DOHH2 (cell line): Measurements from ENCODE around the gene TAF5L.

ENCODE experiments used
- EZH2phosphoT487 ChIP-seq: fragments of 200-600 bp; sonication (generic); IDR thresholded peaks from 2 replicates; pipeline ENCODE4 v1.6.1; 2017; ENCODE audit warnings: borderline replicate concordance, mild to moderate bottlenecking, antibody characterized with exemption, low read length, moderate library complexity, mixed read lengths
- TF ChIP-seq, protein P1 (sequence below): fragments of 200-600 bp; sonication (generic); IDR thresholded peaks from one replicate; pipeline ENCODE4 v1.5.1; 2014; ENCODE audit warnings: antibody characterized with exemption, mild to moderate bottlenecking, low read depth, low read length; ENCODE audit not compliant: poor library complexity, severe bottlenecking

DNA sequence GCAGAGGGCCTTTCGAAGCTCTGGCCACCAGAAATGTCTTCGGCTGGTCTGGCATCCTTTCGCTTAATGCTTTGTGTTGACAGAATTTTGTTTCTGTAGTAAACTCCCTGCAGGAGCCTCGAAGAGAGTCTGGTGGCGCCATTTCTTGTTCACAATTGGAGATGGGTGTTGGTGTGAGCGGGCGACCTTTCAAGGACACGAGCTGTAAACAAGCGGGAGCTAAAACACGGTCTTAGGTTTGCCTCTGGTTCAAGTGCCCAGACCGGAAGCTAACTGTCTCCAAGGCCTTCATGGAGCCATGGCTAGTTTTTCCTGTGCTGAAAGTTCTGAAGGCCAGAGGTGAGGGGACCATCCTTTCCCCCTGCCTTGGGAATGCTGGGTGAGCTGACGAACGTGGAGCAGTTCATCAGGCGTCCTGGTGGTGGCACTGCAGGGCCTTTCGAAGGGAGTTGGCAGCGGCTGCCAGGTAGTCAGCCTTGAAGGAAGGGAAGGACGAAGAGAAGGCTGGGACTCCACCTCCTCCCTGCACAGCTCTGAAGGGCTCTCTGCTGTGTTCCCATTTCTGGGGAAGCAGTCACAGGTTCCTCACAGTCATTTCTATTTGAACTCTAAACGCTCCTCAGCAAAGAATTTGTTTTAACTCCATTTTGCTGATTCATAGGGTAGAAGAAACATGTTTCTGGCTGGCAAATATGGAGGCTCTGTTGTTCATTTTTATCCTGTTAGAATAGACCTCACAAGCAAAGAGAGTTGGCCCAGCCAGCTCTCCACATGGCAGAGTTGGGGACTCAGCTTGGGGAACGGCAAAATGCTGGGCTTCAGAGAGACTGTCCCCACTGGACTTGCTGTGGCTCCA is 35.3 kb upstream of the TAF5L start:
- TF ChIP-seq, protein P1, sequence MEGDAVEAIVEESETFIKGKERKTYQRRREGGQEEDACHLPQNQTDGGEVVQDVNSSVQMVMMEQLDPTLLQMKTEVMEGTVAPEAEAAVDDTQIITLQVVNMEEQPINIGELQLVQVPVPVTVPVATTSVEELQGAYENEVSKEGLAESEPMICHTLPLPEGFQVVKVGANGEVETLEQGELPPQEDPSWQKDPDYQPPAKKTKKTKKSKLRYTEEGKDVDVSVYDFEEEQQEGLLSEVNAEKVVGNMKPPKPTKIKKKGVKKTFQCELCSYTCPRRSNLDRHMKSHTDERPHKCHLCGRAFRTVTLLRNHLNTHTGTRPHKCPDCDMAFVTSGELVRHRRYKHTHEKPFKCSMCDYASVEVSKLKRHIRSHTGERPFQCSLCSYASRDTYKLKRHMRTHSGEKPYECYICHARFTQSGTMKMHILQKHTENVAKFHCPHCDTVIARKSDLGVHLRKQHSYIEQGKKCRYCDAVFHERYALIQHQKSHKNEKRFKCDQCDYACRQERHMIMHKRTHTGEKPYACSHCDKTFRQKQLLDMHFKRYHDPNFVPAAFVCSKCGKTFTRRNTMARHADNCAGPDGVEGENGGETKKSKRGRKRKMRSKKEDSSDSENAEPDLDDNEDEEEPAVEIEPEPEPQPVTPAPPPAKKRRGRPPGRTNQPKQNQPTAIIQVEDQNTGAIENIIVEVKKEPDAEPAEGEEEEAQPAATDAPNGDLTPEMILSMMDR, result peak; percentile 86
- TF ChIP-seq EZH2phosphoT487, result no peak
